Effector memory CD8-positive, alpha-beta T cell (primary cell): ENCODE results near the gene CAV1.
A peak's percentile ranks its signal among the peaks of the same experiment; 100 is the strongest.
"Not testable (repeated sequence)": the region's sequence is repeated elsewhere in the genome, so short reads cannot be mapped to it uniquely, and the experiment has no call there.

ENCODE experiments used
- ATAC-seq: fragments of 150-1000 bp; cut with Tn5 transposase; replicated peaks from 2 replicates; pipeline ENCODE4 v1.10.0; 2021; ENCODE audit warnings: mild to moderate bottlenecking, moderate library complexity
- DNase-seq, 3 experiments: peaks; one replicate each; pipeline ENCODE4 v3.0.0; 2021
- H3K27ac Mint-ChIP-seq, 2 donors: one replicate each; pipeline ENCODE4 v1.8.0; 2022; ENCODE audit warnings: mild to moderate bottlenecking in 2 of 2, mixed read lengths in 2 of 2, moderate library complexity in 2 of 2
- H3K27me3 Mint-ChIP-seq, 2 donors: one replicate each; pipeline ENCODE4 v1.8.0; 2022; ENCODE audit warnings: mixed read lengths in 2 of 2
- H3K36me3 Mint-ChIP-seq: one replicate; pipeline ENCODE4 v1.8.0; 2022; ENCODE audit warnings: mild to moderate bottlenecking, moderate library complexity, mixed read lengths; ENCODE audit not compliant: insufficient read depth
- H3K4me1 Mint-ChIP-seq, 2 donors: one replicate each; pipeline ENCODE4 v1.8.0; 2022; ENCODE audit warnings: low read depth in 2 of 2, mixed read lengths in 2 of 2
- H3K4me3 Mint-ChIP-seq, 2 donors: one replicate each; pipeline ENCODE4 v1.8.0; 2022; ENCODE audit warnings: mild to moderate bottlenecking in 2 of 2, mixed read lengths in 2 of 2, moderate library complexity in 2 of 2
- H3K9me3 Mint-ChIP-seq, 2 donors: one replicate each; pipeline ENCODE4 v1.8.0; 2022; ENCODE audit warnings: mixed read lengths in 2 of 2
- total RNA-seq, 9 experiments: gene quantifications; one replicate each; lab custom pipeline; 2026; lab: John Stamatoyannopoulos, UW

The CAV1 gene, protein sequence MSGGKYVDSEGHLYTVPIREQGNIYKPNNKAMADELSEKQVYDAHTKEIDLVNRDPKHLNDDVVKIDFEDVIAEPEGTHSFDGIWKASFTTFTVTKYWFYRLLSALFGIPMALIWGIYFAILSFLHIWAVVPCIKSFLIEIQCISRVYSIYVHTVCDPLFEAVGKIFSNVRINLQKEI
- total RNA-seq: 0 to 1.0 (median 0.37) reads per million in 9 experiments

DNA sequence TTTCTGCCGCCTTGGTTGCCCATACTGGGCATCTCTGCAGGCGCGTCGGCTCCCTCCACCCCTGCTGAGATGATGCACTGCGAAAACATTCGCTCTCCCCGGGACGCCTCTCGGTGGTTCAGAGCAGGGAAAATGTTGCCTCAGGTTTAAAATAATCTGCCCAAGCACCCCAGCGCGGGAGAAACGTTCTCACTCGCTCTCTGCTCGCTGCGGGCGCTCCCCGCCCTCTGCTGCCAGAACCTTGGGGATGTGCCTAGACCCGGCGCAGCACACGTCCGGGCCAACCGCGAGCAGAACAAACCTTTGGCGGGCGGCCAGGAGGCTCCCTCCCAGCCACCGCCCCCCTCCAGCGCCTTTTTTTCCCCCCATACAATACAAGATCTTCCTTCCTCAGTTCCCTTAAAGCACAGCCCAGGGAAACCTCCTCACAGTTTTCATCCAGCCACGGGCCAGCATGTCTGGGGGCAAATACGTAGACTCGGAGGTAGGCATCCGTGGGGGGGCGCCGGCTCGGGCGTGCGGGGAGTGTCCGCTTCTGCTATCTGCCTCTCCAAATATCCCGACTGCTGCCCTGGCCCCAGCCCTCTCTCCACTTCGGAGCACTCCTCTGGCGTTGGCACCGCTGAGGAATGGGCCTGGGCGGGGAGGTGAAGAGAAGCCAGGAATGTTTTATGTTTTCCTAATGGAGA lies at the start of gene CAV1:
CAV1 (plus strand) TSS at position 428 of the 689 bp plus-strand sequence; CDS start at position 455, 27 bp downstream.
- ATAC-seq (peak; percentile 58), DNase-seq (peak; percentile 32 to 40 (median 35))
- H3K9me3 Mint-ChIP-seq: no peaks in the 10 kb centered on the region
- peak within 1 kb of the TSS; percentile 64 to 86 for H3K27ac Mint-ChIP-seq
- H3K4me1 Mint-ChIP-seq: peaks cover 18 to 20% of the 10 kb centered on the region in 2 donors
- peak within 1 kb of the TSS; percentile 93 for H3K4me3 Mint-ChIP-seq
- peaks cover 41 to 62% of the 10 kb centered on the region in 2 donors for H3K27me3 Mint-ChIP-seq
- peaks cover 5% of the 10 kb centered on the region for H3K36me3 Mint-ChIP-seq

DNA sequence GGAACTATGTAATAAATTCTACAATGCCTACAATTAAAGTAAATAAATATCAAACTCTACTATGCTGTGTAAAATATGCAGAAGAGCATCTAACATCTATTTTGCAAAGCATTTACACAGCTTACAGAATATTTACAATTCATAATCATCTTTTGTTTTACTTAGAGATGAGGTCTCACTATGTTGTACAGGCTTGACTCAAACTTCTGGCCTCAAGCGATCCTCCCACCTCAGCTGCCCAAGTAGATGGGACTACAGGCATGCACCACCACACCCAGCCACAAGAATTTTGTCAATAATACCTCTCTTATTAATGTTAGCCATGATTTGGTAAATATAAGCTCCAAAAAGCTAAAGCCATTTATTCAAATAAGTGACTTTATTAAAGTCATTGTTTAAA lies 47.2 kb upstream of the CAV1 start:
- DNase-seq (no peak), ATAC-seq (no peak)
- Mint-ChIP-seq H3K4me1 (peaks cover 0 to 8% of the 10 kb centered on the region in 2 donors), H3K27ac (no peak overlapping the region), H3K36me3 (no peaks in the 10 kb centered on the region), H3K9me3 (peaks cover 0 to 7% of the 10 kb centered on the region in 2 donors), H3K27me3 (peaks cover 22 to 32% of the 10 kb centered on the region in 2 donors), H3K4me3 (no peak overlapping the region)

DNA sequence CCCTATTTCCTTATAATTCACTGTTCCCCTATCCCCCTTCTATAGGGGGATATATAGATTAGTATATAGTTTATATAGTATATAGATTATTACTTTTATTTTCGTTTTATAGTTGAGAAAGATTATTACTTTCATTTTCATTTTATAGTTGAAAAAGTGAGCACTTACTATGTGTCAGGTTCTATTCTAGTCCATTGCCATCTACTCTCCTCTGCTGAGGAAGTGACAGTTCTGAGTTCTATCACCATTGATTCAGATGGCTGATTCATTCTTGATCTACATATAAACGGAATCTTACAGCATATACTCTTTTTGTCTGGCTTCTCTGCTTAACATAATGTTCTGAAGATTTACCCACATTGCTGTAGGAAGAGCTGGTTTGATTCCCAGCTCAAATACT lies 46.0 kb upstream of the CAV1 start:
- H3K9me3 Mint-ChIP-seq: peaks cover 0 to 7% of the 10 kb centered on the region in 2 donors
- peak overlapping the region in 1 of 2 donors; percentile 28 for H3K4me3 Mint-ChIP-seq
- DNase-seq: no peak
- peaks cover 0 to 8% of the 10 kb centered on the region in 2 donors for H3K4me1 Mint-ChIP-seq
- no peak overlapping the region for H3K27ac Mint-ChIP-seq
- no peak for ATAC-seq
- no peaks in the 10 kb centered on the region for H3K36me3 Mint-ChIP-seq
- H3K27me3 Mint-ChIP-seq: peaks cover 17 to 28% of the 10 kb centered on the region in 2 donors

DNA sequence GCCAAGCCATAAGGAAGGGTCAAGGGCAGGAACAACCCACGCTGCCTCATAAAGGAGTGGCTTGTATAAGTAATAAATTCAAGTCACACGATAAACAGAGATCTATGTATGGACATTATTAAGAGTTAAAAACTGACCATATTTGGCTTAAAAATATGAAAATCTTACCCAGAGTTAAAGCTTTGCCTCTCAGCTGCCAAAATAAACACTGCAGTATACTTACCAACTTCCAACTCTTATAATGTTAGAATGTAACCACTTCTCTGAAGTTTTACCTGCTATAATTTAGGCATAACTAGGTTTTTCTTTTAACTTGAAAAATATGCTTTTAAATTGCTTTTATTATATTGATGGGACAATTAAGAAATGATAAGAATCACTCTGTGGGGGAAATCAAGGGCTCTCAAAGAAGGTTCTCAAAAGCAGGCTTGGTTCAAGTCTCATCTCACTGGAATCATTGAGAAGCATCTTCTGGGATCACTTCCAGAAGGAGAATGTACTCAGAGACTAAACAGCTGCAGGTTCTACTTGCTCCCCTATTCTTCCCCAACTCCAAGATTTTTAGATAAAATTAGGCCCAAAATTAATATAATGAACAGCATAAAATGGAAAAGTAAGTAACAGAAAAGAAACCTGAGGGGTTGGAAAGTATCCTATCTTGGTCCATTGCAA lies 41.4 kb upstream of the CAV1 start:
- Mint-ChIP-seq H3K9me3 (no peaks in the 10 kb centered on the region), H3K4me3 (no peak overlapping the region), H3K27me3 (peaks cover 28 to 36% of the 10 kb centered on the region in 2 donors), H3K4me1 (peaks cover 0 to 8% of the 10 kb centered on the region in 2 donors), H3K27ac (no peak overlapping the region), H3K36me3 (no peaks in the 10 kb centered on the region)
- ATAC-seq (no peak), DNase-seq (no peak)

DNA sequence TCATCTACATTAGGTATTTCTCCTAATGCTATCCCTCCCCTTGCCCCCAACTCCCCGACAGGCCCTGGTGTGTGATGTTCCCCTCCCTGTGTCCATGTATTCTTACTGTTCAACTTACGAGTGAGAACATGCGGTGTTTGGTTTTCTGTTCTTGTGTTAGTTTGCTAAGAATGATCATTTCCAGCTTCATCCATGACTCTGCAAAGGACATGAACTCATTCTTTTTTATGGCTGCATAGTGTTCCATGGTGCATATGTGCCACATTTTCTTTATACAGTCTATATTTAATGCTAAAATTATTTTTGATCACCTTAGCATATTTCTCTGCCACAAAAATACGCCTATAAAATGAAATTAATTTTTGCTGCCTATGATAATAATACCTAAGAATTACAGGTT lies 40.4 kb upstream of the CAV1 start:
- ATAC-seq, H3K9me3 Mint-ChIP-seq, H3K27ac Mint-ChIP-seq, H3K36me3 Mint-ChIP-seq, H3K4me1 Mint-ChIP-seq, H3K4me3 Mint-ChIP-seq, DNase-seq: not testable (repeated sequence)
- peaks cover 28 to 36% of the 10 kb centered on the region in 2 donors for H3K27me3 Mint-ChIP-seq

DNA sequence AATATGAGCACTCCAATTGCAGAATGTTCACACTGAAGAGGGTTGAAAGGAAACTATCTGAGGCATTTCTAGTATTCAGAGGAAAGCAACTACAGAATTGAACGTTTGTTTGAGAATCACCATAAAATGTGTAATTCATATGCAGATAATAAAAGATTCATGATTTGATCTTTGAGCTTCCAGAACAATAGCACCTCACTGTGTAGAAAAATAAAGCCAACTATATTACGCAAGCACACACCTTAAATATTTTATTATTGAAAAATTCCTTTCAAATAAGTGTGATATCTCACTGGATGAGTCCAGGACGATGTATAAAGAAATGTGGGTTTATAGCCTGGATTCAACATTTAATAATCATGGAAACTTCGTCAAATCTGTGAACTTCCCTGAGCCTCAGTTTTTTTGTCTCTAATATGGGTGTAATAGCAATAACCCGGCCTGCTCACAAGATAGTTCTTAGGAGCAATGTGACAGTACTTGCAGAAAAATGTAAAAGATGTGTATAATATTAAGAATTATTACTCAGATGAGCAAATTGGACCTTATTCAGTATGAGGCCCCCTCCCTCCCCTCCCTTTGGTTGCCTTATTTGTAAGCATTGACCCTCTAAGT lies 36.8 kb upstream of the CAV1 start:
- peaks cover 44 to 48% of the 10 kb centered on the region in 2 donors for H3K27me3 Mint-ChIP-seq
- no peak overlapping the region for H3K27ac Mint-ChIP-seq
- no peak for DNase-seq
- no peaks in the 10 kb centered on the region for H3K36me3 Mint-ChIP-seq
- H3K9me3 Mint-ChIP-seq: no peaks in the 10 kb centered on the region
- H3K4me1 Mint-ChIP-seq: no peaks in the 10 kb centered on the region
- ATAC-seq: no peak
- no peak overlapping the region for H3K4me3 Mint-ChIP-seq

DNA sequence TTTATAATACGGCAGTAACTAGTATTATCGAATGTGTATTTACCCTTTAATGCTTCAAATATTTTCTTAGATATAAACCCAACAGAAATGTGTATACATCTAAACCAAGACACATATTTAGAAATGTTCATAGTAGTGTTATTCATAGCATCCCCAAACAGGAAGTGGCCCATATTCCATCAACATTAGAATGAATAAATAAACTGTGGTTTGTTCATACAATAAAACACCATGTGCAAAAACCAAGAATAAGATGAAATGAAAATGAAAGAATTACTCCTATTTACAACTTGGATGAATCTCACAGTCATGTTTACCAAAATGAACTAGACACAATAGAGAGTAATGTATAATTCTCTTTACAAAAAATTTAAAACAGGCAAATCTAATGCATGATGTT lies 34.5 kb upstream of the CAV1 start:
- DNase-seq (no peak), ATAC-seq (no peak)
- Mint-ChIP-seq H3K4me3 (no peak overlapping the region), H3K4me1 (no peaks in the 10 kb centered on the region), H3K27me3 (peaks cover 36 to 39% of the 10 kb centered on the region in 2 donors), H3K9me3 (no peaks in the 10 kb centered on the region), H3K36me3 (no peaks in the 10 kb centered on the region), H3K27ac (no peak overlapping the region)

DNA sequence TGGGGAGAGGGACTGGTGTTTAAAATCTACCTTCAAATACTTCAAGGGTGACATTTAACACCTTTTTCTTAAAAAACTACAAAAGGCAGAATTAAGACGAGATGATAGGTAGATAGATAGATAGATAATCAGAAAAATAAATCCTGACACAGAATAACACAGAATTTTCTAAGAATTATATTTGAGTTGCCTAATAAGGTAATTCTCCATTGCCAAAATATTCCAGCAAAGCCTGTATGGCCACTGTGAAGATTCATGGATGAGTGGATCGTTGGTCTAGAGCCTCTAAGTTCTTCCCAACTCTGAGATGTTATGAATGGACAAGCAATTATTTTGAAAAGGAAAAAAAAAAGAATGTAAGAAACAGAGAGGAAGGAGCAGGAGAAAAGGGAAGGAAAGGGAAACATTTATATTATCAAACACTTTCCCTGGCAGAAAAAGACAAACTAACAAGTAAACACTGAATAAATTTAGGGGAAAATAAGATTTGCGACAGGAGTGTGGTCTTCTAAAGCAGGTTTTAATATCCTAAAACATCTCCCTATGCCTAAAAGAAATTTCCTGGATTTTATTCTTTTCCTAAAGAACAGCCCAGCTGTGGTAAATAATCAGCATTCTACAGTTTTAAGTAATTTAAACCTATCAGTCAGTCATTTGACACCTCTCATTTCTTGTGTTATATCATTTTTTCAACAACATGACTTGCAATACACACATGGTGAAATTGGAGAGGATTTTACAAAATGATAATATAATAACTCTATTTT lies 32.8 kb upstream of the CAV1 start:
- H3K27me3 Mint-ChIP-seq: peaks cover 25 to 26% of the 10 kb centered on the region in 2 donors
- no peak overlapping the region for H3K4me3 Mint-ChIP-seq
- DNase-seq (no peak), ATAC-seq (no peak)
- H3K4me1 Mint-ChIP-seq: no peaks in the 10 kb centered on the region
- no peaks in the 10 kb centered on the region for H3K9me3 Mint-ChIP-seq
- H3K27ac Mint-ChIP-seq: no peak overlapping the region
- H3K36me3 Mint-ChIP-seq: no peaks in the 10 kb centered on the region

DNA sequence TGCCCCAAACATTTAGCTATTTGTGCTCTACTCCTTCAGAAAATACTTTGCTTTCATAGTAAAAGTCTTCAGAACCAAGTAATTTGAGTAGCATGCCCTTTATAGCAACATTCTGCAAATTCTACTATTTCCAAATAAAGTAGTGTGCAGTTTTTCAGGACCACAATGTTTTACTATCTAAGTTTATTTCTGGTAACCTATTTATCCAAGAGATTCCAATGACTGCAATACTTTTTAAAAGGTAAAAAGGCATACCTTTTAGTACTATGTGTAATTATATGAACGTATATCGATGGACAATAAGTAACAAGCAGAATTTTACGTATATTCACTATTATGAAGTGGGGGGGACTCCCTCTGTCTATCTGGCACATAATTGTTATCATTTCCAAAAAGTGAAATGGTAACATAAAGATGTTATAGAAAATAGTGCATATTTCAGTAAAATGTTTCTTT lies 32.2 kb upstream of the CAV1 start:
- no peak overlapping the region for H3K4me3 Mint-ChIP-seq
- H3K27me3 Mint-ChIP-seq: peaks cover 20 to 21% of the 10 kb centered on the region in 2 donors
- ATAC-seq: no peak
- H3K9me3 Mint-ChIP-seq: no peaks in the 10 kb centered on the region
- DNase-seq: no peak
- H3K36me3 Mint-ChIP-seq: no peaks in the 10 kb centered on the region
- H3K4me1 Mint-ChIP-seq: no peaks in the 10 kb centered on the region
- no peak overlapping the region for H3K27ac Mint-ChIP-seq

DNA sequence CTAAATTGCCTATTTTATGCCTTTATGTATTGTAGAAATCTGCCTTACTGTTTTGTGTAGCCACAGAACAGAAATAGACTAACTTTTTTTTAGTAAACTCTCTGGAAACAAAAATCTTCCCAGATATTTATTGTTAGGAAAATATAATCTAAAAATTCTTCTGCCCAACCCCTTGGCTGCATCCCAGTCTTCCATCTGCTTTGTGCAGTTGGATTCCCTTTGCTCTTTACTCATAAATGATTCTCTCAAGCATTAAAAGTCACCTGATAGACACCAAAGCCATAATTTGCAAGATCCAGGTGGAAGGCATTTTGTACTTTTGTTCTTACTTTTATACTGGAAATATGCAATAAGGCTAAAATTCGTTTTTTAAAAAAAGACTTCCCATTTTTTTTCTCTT lies 31.4 kb upstream of the CAV1 start:
- Mint-ChIP-seq H3K4me1 (no peaks in the 10 kb centered on the region), H3K27me3 (peaks cover 20 to 23% of the 10 kb centered on the region in 2 donors), H3K36me3 (no peaks in the 10 kb centered on the region), H3K9me3 (no peaks in the 10 kb centered on the region), H3K4me3 (no peak overlapping the region), H3K27ac (no peak overlapping the region)
- ATAC-seq (no peak), DNase-seq (no peak)

DNA sequence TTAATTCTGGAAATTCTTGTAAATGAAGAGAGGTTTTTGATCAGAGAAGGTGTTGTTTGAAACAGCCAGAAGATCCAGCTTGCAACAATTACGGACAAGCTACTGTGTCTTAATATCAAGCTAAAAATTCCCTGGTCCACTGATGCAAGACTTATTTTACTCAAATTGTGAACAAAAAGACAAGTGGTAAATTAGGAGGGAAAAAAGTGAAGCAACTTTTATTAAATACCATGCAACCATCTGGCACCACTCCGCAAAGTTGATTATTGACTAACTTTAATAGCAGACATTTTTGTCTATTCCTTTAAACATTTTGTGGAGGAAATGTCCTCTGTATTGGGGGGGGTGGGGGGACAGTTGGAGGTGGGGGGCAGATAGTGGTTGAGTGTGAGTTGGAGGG lies 30.4 kb upstream of the CAV1 start:
- Mint-ChIP-seq H3K9me3 (no peaks in the 10 kb centered on the region), H3K4me1 (no peaks in the 10 kb centered on the region), H3K36me3 (no peaks in the 10 kb centered on the region), H3K27ac (no peak overlapping the region), H3K27me3 (peaks cover 24 to 32% of the 10 kb centered on the region in 2 donors), H3K4me3 (no peak overlapping the region)
- DNase-seq (no peak), ATAC-seq (no peak)

DNA sequence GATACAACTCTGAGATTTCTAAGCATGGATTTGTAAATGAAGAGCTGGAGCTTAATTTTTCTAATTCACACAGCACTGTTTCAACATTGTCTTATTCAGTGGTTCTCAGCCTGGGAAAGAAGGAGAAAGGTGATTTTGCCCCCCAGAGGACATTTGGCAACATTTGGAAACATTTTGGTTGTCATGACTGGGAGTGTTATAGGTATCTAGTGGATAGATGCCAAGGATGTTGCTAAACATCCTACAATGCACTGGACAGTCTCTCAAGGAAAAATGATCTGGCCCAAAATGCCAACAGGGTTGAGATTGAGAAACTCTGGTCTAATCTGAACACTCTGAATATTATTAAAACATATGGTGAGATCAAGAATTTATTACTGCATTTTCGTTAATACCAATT lies 29.1 kb upstream of the CAV1 start:
- Mint-ChIP-seq H3K27ac (no peak overlapping the region), H3K36me3 (no peaks in the 10 kb centered on the region)

DNA sequence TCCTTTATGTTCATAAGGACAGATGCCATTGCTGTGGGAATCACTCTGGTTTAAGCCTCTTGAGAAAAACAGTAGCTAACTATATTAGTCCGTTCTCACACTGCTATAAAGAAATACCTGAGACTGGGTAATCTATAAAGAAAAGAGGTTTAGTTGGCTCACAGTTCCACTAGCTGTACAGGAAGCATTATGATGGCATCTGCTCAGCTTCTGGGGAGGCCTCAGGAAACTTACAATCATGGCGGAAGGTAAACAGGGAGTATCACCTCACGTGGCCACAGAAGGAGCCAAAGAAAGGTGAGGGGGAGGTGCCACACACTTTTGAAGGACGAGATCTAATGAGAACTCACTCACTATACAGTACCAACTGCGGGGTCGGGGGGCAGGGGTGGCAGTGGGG lies 28.2 kb upstream of the CAV1 start:
- DNase-seq (no peak), ATAC-seq (no peak)
- Mint-ChIP-seq H3K27ac (no peak overlapping the region), H3K9me3 (no peaks in the 10 kb centered on the region), H3K27me3 (peaks cover 26 to 34% of the 10 kb centered on the region in 2 donors), H3K4me3 (no peak overlapping the region), H3K36me3 (no peaks in the 10 kb centered on the region), H3K4me1 (peaks cover 9 to 13% of the 10 kb centered on the region in 2 donors)

More for the DNA sequence above, 29.1 kb upstream of the CAV1 start:
- ATAC-seq (no peak), DNase-seq (no peak)
- Mint-ChIP-seq H3K4me3 (no peak overlapping the region), H3K27me3 (peaks cover 27 to 34% of the 10 kb centered on the region in 2 donors), H3K9me3 (no peaks in the 10 kb centered on the region), H3K4me1 (peaks cover 8% of the 10 kb centered on the region in 2 donors)
